BJ (cell line): ENCODE data around the gene DNAH6. TPM values are rescaled to one million over a fixed set of nuclear protein-coding genes. Genes with fewer than 3 reads are reported as not detected.

ENCODE experiments used
- CTCF ChIA-PET: fragments of 350-600 bp; formaldehyde crosslinking; extraction: SDS; loops from one replicate; lab custom pipeline; 2021; ENCODE audit warnings: antibody characterized with exemption, inconsistent platforms; lab: Yijun Ruan, JAX
- POLR2A ChIA-PET: fragments of 300-600 bp; sonication (Branson Sonifier 250); formaldehyde crosslinking; extraction: SDS; loops from one replicate; lab custom pipeline; 2021; ENCODE audit warnings: antibody characterized with exemption; lab: Charles Lee
- DNase-seq: peaks from one replicate; pipeline ENCODE4 v3.0.0-alpha.2; 2011; ENCODE audit warnings: low read depth
- H3K27me3 ChIP-seq: 2 replicates; pipeline ENCODE4 v1.6.0; 2011; ENCODE audit warnings: low read length; ENCODE audit not compliant: control insufficient read depth, insufficient read depth
- H3K36me3 ChIP-seq: 2 replicates; pipeline ENCODE4 v1.5.1; 2011; ENCODE audit warnings: low read length; ENCODE audit not compliant: control insufficient read depth, insufficient read depth
- H3K4me3 ChIP-seq: 2 replicates; pipeline ENCODE4 v1.5.1; 2011; ENCODE audit warnings: low read depth, mild to moderate bottlenecking, control low read depth, low read length
- CTCF ChIP-seq: IDR thresholded peaks from 2 replicates; pipeline ENCODE4 v1.5.1; 2011; ENCODE audit warnings: low read depth, mild to moderate bottlenecking, control low read depth, inconsistent platforms, low read length, moderate library complexity; ENCODE audit not compliant: insufficient read depth
- polyA plus RNA-seq: library from polyadenylated mRNA; depleted of rRNA; stranded (reverse); fragments of >200 nt; gene quantifications from 2 replicates; pipeline ENCODE4 v1.2.3, GENCODE V29; 2011

DNAH6 gene
- polyA plus RNA-seq, 1 experiment = 0.01 TPM

GRCh38 chr2:84793641-84794040, 277.3 kb downstream of the DNAH6 start:
- POLR2A ChIA-PET = no interaction called here
- no peaks in the 10 kb centered on the region for H3K36me3 ChIP-seq
- no peak overlapping the region for H3K4me3 ChIP-seq
- H3K27me3 ChIP-seq = no peaks in the 10 kb centered on the region
- no peak for DNase-seq
- CTCF ChIA-PET = interaction anchor here (1.2 kb wide), 1 partner anchor 10 kb away, joined by 3 read pairs; no protein-coding TSS in a partner anchor
- no peak for TF ChIP-seq CTCF

DNA sequence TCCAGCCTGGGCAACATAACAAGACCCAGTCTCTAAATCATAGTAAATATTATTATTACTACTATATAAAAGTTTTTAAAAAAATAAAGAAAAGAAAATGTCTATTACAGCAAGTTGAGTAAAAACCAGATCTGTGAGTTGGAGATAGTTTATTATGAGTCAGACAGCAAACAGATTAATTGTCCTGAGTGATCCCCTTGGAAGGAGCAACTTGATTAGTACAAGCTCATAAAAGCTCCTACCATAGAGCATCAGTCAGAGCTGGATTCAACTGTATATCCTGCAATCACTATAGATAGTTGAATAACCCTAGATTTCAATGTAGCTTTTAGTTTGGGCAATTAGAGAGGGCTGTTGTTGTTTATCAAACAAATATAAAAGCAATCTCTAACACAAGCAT, 280.5 kb downstream of the DNAH6 start:
- no peak overlapping the region for H3K4me3 ChIP-seq
- ChIA-PET CTCF (interaction anchor here (0.7 kb wide), 1 partner anchor 16 kb away, joined by 3 read pairs; no protein-coding TSS in a partner anchor), POLR2A (no interaction called here)
- no peak for DNase-seq
- H3K27me3 ChIP-seq = no peaks in the 10 kb centered on the region
- no peaks in the 10 kb centered on the region for H3K36me3 ChIP-seq
- TF ChIP-seq CTCF = no peak

DNA sequence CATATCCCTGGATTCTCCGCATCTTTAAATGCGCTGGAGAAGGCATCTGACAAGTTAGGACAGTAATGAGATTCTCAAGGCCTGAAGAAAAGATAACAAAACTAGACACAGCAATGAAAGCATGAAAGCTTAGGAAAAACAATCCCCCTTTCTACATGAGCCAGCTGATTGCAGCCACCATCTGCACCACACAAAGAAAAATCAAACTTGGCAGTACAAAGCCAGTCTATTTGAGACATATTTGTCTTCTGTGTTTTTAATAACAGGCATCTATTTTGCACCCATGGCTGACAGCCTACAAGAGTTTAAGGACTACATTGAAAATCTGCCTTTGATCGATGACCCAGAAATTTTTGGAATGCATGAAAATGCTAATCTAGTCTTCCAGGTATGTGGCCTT, 281.0 kb downstream of the DNAH6 start:
- ChIA-PET POLR2A (no interaction called here), CTCF (interaction anchor here (0.7 kb wide), 1 partner anchor 17 kb away, joined by 3 read pairs; no protein-coding TSS in a partner anchor)
- TF ChIP-seq CTCF = no peak
- DNase-seq = no peak
- no peak overlapping the region for H3K4me3 ChIP-seq
- H3K27me3 ChIP-seq = no peaks in the 10 kb centered on the region
- H3K36me3 ChIP-seq = no peaks in the 10 kb centered on the region

GRCh38 chr2:84799772-84800171, 283.5 kb downstream of the DNAH6 start:
- no peak overlapping the region for H3K4me3 ChIP-seq
- CTCF ChIA-PET = no interaction called here
- POLR2A ChIA-PET = no interaction called here
- no peak for DNase-seq
- no peaks in the 10 kb centered on the region for H3K36me3 ChIP-seq
- TF ChIP-seq CTCF = no peak
- no peaks in the 10 kb centered on the region for H3K27me3 ChIP-seq

- Histone ChIP-seq H3K27me3 (no peaks in the 10 kb centered on the region), H3K4me3 (no peak overlapping the region), H3K36me3 (no peaks in the 10 kb centered on the region)
- POLR2A ChIA-PET = no interaction called here
- no peak for DNase-seq
- CTCF ChIA-PET = no interaction called here
- TF ChIP-seq CTCF = no peak
Measured at GRCh38 chr2:84800194-84800805, 284.0 kb downstream of the DNAH6 start.
